Measurements from ENCODE around the gene CERT1. TPM values are rescaled to one million over a fixed set of nuclear protein-coding genes. Genes with fewer than 3 reads are reported as not detected.

CERT1 gene
- total RNA-seq, 1 donor from 2014 or later = 53.8 TPM

DNA sequence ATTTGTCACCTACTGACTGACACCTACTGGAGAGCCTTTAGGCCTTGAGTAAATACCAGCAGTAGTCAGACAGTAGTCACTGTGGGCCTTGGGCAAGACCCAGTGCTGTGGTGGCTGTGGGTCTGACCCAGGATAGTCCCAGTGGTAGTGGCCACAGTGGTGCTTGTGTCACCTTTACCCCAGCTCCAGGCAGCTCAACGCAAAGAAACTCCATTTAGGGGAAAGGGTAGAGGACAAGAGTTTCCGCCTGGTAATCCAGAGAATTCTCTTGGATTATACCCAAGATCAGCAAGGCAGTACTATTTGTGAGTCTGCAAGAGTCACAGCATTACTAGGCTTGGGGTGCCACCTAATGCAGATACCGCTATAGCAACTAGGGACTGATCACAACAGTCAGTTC is 28.9 kb downstream of the CERT1 start:
- DNase-seq (ENCODE audit: low spot score in 2 of 2) (no peak), FAIRE-seq (no peak)

DNA sequence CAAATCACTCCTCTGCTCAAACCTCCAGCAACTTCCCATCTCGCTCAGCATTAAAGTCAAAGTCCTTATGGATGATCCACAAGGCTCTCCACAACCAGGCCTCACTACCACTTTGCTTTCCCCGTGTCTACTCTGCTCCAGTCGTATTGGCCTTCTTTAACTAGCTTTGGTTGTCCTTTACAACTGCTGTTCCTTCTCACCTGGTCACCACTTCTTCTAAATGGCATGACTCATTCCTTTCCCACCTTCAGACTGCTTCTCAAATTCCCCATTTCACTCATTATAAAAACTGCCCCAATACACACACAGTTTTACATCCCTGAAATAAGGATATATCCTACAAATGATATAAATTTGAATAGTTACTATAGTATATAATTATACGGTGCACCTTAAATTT is 30.4 kb downstream of the CERT1 start:
- no peak for DNase-seq (ENCODE audit: low spot score in 2 of 2)
- FAIRE-seq = no peak

DNA sequence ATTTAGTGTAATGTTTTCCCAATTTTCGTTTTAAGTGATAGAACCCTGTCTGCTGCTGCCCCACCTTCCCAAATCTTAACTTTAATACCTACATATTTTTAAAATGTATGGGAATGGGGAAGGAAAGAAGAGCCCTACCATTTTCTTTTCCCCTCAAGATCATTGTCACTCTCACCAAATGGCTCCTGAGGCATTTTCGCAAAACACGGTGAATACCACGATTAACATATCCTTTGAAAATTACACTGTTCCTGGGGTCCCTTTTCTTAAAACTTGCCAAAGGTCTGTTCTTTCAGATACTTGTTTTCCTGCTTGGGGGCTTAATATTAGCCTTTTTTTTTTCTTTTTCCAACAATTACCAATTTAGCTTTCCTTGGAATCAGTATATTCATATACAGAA is 36.1 kb downstream of the CERT1 start:
- DNase-seq (ENCODE audit: low spot score in 2 of 2) = no peak
- FAIRE-seq = no peak

DNA sequence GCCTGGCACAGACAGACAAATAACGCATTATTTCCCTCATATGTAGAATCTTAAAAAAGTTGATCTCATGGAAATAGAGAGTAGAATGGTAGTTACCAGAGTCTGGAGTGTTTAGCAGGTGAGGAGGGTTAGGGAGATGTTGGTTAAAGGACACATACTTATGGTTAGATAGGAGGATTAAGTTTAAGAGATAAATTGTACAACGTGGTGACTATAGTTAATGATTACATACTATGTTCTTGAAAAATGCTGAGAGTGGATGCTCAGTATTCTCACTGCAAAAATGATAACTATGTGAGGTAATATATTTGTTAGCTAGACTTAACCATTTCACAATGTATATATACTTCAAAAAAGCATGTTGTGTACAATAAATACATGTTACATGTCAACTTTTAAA is 38.0 kb downstream of the CERT1 start:
- FAIRE-seq (no peak), DNase-seq (ENCODE audit: low spot score in 2 of 2) (no peak)

DNA sequence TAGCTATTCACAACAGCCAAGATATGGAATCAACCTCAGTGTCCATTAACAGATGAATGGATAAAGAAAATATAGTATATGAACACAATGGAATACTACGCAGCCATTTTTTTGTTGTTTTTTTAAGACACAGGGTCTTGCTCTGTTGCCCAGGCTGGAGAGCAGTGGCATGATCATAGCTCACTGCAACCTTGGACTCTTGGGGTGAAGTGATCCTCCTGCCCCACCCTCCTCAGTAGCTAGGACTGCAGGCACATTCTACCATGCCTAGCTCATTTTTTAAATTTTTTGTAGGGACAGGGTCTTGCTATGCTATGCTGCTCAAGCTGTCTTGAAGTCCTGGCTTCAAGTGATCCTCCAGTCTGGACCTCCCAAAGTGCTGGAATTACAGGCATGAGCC is 38.5 kb downstream of the CERT1 start:
- DNase-seq (ENCODE audit: low spot score in 2 of 2) (no peak), FAIRE-seq (no peak)

DNA sequence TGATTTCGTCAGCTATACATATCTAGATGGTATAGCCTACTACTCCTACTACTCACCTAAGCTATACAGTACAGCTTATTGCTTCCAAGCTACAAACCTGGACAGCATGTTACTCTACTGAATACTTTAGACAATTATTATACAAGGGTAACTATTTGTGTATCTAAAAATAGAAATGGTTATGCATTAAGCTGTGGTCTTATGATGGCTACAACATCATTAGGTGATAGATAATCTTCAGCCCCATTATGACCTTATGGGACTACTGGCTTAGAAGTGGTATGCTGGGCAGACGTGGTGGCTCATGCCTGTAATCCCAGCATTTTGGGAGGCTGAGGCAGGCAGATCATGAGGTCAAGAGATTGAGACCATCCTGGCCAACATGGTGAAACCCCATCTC is 40.2 kb downstream of the CERT1 start:
- FAIRE-seq (no peak), DNase-seq (ENCODE audit: low spot score in 2 of 2) (no peak)

DNA sequence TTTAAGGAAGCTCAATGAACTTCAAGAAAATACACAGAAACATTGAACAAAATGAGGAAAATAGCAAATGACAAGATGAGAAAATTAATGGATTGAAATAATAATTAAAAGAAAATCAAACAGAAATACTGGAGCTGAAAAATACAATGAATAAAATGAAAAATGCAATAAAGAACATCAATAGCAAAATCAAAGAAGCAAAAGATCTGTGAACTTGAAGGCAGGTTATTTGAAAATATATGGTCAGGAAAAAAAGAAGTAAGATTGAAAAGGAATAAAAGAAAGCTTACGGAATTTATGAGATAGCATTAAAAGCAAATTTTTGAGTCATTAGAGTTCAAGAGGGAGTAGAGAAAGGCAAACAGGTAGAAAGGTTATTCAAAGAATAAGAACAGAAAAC is 42.4 kb downstream of the CERT1 start:
- DNase-seq (ENCODE audit: low spot score in 2 of 2) (no peak), FAIRE-seq (peak; percentile 33)

DNA sequence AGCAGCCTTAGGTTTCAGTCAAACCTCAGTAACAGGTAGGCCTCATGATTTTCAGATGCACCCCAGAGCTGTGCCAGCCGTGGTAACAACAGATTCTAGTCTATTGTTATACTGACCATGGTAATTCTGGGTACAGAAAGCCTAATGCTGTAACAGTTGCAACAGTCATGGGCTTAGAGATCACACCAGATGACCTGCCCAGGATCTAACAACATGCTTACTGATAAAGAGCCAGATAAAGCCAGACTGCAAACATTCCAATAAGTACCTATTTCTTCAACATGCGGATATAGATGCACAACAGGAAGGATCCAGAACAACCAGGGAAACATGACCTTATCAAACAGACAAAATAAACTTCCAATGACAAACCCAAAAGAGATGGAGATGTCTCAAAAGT is 42.8 kb downstream of the CERT1 start:
- no peak for FAIRE-seq
- no peak for DNase-seq (ENCODE audit: low spot score in 2 of 2)

DNA sequence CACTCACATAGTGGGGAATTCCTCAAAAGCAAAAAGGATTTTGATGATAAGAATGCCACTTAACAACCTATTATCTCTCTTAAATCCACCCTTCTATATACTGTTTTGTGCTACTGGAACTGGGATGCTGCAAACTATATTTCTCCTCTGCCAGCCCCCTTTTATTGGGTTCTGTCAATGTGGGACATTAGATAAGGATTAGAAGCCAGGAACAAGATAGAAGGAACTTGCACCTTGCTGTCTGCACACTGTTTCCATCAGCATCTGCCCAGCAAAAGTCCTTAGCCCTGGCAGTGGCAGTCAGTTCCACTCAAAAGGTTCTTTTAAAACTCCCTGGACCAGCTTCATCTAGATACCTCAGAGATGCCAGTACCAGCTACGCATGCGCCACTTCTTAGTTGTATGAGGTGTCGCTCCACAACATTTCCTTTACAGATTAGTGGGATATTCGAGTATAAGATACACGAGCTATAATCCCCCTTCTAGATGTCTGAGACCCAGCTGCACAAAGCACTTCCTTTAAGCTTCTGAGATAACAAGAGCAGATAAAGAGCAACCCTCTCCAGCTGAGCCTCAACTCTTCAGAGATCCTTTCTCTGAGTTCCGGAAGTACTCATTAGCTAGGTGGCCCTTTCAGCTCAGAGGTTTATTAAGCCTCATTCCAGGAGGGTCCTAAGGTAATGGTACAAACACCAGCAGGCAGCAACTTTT is 45.3 kb downstream of the CERT1 start:
- no peak for FAIRE-seq

DNA sequence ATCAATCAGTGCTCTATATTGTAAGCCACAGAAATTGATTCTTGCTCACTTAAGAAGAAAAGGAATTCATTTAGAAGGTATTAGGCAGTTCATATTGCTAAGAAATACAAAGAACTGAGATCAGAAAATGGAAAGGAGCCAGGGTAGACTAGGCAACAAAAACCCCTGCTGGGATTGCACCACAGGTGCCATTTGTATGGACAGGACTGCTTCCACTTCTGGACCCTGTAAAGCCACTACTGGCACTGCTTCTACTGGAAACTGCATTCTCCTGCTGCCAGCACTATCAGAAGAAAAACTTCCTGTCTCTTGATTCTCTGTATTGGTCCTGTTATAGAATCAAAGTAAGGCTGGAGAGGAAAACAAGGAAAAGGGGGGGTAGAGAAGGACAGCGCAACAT is 45.9 kb downstream of the CERT1 start:
- no peak for DNase-seq (ENCODE audit: low spot score in 2 of 2)
- no peak for FAIRE-seq

More for the DNA sequence above, 45.3 kb downstream of the CERT1 start:
- no peak for DNase-seq (ENCODE audit: low spot score in 2 of 2)

DNA sequence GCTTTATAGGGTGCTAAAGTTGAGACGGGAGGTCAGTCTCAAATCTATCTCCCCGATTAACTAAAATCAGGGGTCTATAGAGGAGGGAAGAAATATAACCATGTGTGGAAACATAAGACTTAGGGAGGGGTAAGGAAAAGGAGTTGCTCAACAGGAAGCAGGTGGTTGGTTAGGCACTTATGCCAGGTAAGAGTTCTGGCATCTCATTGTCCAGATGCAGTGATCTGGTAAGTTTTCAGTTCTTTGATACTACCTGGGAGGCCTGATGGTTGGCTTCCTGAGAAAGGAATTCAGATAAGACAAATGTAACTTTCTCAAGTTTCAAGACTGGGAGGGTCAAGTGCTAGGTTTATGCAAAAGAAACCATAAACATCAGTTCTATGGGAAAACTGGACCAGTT is 47.7 kb downstream of the CERT1 start:
- no peak for DNase-seq (ENCODE audit: low spot score in 2 of 2)
- FAIRE-seq = no peak

DNA sequence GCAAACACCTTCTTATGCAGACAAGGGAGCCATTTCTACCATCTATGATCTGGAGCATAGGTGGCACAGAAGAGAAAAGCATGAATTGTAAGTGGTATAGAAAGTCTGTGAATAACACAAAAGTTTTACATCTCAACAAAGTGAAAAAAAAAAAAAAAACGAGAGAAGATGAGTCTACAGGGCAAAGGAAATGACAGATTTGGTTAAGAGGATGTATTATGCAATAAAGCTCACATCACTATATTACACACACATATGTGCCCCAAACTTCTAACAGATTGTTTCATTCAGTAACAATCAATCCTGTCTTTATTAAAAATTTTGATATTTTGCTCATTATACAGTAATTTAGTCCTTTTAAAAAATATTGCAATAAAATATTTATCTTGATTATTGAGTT is 49.8 kb downstream of the CERT1 start:
- FAIRE-seq (no peak), DNase-seq (ENCODE audit: low spot score in 2 of 2) (no peak)

DNA sequence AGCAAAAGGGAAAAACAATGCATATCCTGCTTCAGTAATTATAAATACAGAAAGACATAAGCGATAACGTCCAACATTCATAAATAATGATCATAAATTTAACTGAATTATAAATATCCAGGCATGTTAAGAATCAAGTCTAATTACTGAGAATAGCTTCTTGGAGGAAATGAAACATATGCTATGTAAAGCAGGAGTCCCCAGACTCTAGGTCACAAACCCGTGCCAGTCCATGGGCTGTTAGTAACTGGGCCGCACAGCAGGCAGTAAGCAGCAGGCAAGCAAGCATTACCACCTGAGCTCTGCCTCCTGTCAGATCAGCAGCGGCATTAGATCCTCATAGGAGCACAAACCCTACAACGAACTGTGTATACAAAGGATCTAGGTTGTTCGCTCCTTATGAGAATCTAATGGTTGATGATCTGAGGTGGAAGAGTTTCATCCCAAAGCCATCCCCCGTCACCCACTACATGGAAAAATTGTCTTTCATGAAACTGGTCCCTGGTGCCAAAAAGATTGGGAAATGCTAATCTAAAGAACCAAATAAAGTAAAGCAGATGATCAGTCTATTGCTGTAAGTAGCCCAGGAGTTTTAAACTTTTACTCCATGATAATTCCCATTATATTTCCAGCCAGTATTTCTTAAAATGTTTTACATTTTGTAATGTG is 50.4 kb downstream of the CERT1 start:
- FAIRE-seq (no peak), DNase-seq (ENCODE audit: low spot score in 2 of 2) (no peak)

DNA sequence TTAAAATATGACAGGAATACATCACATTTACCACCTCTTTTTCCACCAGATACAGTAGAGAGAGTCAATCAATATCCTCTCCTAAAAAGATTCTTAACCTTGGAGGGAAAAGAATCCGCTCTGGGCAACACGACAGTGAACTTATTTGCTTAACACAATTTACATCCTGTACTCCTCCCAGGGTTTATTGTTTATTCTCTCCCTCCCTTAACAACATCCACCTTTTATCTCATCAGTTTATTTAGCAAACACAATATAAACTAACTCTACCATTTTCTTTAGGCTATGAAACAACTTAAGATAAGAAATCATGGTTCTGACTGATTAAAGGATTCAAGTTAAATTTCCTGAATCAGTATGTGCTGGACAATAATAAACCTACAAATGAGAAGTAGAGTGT is 50.9 kb downstream of the CERT1 start:
- no peak for DNase-seq (ENCODE audit: low spot score in 2 of 2)
- FAIRE-seq = no peak

DNA sequence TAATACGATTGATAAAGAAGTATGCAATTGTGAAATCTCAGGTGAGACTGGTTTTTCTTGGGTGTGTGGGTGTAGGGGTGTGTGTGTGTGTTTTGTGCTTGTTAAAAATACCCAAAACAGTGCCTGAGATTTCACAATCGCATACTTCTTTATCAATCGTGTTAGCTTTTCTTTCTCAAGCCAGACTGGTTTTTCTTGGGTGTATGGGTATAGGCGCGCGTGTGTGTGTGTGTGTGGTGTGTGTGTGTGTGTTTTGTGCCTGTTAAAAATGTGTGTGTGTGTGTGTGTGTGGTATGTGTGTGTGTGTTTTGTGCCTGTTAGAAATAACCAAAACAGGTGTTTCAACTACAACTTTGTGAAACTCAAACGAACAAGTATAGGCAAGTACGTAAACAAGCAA is 53.7 kb downstream of the CERT1 start:
- FAIRE-seq (no peak), DNase-seq (ENCODE audit: low spot score in 2 of 2) (no peak)

DNA sequence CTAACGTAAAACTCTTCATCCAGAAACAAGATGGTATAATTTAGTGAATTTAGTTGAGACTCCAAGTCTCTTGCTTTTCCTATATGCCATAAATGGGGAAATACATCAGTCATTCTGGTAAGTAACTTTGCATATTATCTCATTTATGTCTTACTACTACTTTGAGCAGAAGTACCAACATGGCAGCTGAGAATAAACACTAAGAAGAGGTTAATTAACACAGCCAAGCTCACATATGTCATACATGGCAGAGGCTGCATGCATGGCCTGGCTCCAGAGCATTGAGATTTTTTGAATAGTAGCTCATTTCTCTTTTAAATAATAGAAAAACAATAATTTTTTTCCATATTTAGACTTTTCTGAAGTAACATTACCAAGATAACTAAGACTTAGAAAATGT is 54.3 kb downstream of the CERT1 start:
- no peak for DNase-seq (ENCODE audit: low spot score in 2 of 2)
- no peak for FAIRE-seq

DNA sequence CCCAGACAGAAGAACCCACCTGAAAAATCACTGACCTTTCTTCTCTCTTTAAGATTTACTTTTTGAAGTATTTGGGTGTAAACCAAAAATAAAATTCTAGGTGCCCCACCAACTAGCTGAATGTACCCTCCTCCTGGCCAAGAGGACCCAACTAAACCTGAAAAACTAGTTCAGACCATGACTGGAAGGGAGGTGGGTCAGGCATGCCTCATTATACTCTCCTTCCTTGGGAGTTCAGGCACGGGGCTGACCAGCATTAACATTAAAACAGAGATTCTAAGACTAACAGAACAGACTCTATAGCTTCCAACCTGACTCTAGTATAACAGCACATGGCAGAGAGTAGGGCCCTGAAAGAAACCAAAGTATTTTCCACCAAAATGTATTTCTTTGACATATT is 61.4 kb downstream of the CERT1 start:
- FAIRE-seq = no peak
- no peak for DNase-seq (ENCODE audit: low spot score in 2 of 2)

DNA sequence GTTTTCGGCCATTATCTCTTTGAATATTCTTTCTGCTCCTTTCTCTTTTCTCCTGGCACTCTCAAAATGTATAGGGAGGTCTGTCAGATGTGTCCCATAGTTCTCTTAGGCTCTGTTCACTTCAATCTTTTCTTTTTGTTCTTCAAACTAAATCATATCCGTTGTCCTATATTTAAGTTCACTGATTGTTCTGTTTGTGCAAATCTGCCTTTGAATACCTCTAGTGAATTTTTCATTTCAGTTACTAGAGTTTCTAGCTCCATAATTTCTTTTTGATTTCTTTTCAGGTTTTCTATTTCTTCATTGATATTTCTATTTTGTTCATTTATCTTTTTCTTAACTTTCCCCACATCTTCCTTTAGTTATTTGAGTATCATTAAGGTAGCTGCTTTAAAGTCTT is 65.4 kb downstream of the CERT1 start:
- no peak for DNase-seq (ENCODE audit: low spot score in 2 of 2)
- FAIRE-seq = no peak

DNA sequence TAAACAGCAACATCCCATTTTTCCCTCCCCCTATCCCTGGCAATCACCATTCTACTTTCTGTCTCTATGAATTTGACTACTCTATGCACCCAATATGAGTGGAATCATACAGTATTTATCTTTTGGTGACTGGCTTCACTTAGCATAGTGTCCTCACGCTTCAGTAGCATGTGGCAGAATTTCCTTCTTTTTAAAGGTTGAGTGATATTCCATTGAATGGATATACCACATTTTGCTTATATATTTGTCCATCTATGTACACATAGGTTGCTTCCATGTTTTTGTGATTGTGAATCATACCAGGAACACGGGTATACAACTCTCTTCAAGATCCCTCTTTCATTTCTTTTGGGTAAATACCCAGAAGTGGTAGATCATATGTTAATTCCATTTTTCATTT is 69.9 kb downstream of the CERT1 start:
- DNase-seq (ENCODE audit: low spot score in 2 of 2) (no peak), FAIRE-seq (no peak)

DNA sequence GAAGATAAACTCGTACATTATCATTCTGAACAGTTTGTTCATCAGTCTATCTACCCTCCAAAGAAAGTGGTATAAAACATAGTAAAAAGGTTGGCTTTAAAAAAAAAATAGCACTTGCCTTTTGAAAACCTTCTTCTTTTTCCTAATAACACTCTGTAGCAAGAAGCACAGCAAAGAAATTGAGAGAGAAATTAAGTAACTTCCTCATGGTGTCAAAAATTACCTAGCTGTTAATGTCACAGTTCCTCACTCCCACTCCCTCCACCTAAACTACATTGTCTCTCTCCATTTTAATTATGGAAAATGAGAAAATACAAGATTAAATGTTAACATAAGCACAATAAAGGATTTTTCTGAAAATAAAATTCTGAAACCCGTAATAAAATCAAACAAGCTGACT is 72.2 kb downstream of the CERT1 start:
- FAIRE-seq = no peak
- DNase-seq (ENCODE audit: low spot score in 2 of 2) = no peak

DNA sequence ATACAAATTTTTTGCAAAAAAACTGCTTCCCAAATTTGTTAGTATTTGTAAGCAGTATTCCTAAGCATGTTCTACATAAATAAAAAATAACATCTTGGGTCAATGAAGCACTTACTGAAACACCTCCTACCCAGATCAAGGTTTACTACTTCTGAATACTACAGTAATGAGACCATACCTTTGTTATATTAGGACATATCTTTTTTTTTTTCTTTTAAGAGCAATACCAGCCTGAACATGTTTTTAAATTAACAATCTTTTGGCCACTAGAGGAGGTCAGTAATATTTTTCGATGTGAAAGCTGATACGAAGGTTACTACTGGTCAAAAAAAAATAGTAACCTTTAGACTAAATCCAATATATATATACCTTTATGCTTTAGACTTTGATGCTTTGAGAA is 72.7 kb downstream of the CERT1 start:
- DNase-seq (ENCODE audit: low spot score in 2 of 2) (no peak), FAIRE-seq (no peak)

DNA sequence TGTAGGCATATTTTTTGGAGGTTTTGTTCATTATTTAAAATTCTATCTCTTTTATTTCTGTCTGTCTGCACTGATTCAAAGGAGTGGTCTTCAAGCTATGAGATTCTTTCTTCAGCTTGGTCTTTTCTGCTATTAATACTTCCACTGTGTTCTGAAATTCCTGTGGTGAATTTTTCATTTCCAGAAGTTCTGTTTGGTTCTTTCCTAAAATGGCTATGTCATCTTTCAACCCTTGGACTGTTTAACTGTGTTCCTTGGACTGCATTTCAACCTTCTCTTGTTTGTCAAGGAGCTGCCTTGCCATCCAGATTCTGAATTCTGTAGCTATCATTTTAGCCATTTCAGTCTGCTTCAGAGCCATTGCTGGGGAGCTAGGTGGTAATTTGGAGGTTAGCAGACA is 76.3 kb downstream of the CERT1 start:
- no peak for FAIRE-seq

More for the DNA sequence above, 76.3 kb downstream of the CERT1 start:
- DNase-seq (ENCODE audit: low spot score in 2 of 2) = no peak
